ENCODE data around the gene MACIR.

DNA sequence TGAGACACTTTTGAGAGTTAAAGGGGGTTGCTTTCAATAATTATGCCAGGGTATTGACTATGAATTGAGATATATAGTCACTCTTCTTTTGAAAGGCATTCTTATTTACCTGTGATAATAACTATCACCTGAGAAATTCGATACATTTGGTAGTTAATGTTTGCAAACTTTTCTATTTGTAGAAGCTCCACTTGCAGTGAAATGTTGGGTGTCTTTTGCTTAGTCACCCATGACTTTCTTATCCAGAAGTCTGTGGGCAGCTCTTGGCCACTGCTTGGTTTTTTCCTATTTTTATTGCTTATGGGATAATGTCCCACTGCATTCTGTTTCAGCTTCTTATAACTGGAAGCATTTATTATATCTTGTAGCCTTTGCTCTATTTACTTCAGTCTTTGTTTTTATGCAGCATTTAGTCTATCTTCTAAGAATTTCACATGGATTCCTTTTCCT is 3.9 kb downstream of the MACIR start:
- TF ChIP-seq, protein P1, sequence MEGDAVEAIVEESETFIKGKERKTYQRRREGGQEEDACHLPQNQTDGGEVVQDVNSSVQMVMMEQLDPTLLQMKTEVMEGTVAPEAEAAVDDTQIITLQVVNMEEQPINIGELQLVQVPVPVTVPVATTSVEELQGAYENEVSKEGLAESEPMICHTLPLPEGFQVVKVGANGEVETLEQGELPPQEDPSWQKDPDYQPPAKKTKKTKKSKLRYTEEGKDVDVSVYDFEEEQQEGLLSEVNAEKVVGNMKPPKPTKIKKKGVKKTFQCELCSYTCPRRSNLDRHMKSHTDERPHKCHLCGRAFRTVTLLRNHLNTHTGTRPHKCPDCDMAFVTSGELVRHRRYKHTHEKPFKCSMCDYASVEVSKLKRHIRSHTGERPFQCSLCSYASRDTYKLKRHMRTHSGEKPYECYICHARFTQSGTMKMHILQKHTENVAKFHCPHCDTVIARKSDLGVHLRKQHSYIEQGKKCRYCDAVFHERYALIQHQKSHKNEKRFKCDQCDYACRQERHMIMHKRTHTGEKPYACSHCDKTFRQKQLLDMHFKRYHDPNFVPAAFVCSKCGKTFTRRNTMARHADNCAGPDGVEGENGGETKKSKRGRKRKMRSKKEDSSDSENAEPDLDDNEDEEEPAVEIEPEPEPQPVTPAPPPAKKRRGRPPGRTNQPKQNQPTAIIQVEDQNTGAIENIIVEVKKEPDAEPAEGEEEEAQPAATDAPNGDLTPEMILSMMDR (conservative IDR thresholded peaks at IDR 0.05) = no peak
- no peak for TF ChIP-seq EZH2 (IDR thresholded peaks at IDR 0.05; ENCODE audit: low read depth)

Data from PC-9 (cell line).